HG03342 (cell line): ENCODE data around the gene CASP9.
"Not testable (repeated sequence)": the region's sequence is repeated elsewhere in the genome, so short reads cannot be mapped to it uniquely, and the experiment has no call there.

ENCODE experiments used
- ATAC-seq: cut with Tn5 transposase; IDR thresholded peaks from one replicate; pipeline ENCODE4 v1.9.1; 2021; ENCODE audit warnings: mild to moderate bottlenecking, moderate library complexity; ENCODE audit not compliant: unreplicated experiment

CASP9 gene

GRCh38 chr1:15526021-15526489 is 2.0 kb upstream of the CASP9 start:
- no peak for ATAC-seq

GRCh38 chr1:15525050-15526020 is 1.3 kb upstream of the CASP9 start:
- peak; percentile 0 for ATAC-seq

DNA sequence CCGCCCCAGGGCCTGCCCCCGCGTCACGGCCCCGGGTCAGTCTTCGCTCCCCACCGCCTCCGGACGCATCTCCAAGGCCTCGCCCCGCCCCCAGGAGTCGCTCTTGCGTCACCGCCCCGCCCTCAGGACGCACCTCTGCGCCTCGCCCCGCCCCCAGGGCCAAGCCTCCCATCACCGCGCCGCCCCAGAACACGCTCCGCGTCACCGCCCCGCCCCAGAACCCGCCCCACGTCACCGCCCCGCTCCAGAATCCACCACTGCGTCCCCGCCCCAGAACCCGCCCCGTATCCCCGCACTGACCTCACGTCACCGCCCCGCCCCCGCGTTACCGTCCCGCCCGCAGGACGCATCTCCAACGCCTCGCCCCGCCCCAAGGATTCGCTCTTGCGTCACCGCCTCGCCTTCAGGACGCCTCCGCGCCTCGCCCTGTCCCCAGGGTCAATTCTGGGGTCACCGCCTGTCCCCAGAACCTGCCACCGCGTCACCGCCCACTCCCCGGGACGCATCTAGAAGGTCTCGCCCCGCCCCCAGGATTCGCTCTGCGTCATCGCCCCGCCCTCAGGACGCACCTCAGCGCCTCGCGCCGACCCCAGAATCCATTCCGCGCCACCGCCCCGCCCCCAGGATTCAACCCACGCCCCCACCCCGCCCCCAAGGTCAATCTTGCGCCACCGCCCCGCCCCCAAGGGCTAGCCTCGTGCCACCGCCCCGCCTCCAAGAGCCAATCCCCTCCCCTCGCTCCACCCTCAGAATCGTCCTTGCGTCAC is 451 bp upstream of the CASP9 start:
- peak; percentile 43 for ATAC-seq

- no peak for ATAC-seq
These were observed 653 bp downstream of the CASP9 start for GRCh38 chr1:15523104-15524020.

DNA sequence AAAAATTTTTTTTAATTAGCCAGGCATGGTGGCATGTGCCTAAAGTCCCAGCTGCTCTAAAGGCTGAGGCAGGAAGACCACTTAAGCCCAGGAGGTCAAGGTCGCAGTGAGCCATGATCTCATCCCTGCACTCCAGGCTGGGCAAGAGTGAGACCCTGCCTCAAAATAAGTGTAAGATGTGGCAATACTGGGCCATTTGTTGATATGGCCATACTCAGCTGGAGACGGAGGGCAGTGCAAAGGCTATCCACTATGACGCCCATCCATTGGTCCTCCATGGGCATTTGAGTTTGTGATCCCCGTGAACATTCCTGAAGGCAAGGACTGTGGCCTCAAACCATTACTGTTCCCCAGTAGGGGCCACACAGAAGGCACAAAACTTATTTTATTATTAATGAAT is 1.5 kb downstream of the CASP9 start:
- ATAC-seq, result no peak

DNA sequence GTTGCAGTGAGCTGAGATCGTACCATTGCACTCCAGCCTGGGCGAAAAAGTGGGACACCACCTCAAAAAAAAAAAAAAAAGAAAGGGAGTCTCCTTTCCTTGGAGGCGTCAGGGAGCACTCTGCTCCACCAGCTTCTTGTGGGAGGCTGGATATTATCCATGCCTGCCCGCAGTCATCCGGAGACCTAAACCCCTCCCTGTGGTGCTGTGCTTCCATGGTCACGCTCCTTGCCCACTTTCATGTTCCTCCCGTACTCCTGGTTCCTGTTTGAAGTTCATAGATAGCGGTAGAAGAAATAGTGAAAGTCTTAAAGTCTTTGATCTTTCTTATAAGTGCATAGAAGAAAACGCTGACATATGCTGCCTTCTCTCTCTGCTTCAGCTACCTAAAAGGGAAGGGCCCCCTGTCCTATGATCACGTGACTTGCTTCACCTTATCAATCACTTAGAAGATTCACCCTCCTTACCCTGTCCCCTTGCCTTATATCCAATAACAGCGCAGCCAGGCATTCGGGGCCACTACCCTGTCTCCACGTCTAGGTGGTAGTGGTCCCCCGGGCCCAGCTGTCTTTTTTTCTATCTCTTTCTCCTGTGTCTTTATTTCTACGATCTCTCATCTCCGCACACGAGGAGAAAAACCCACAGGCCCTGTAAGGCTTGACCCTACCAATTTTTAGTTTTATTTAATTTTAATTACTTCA is 2.7 kb downstream of the CASP9 start:
- ATAC-seq, result not testable (repeated sequence)

- no peak for ATAC-seq
These were observed 4.4 kb downstream of the CASP9 start for GRCh38 chr1:15519625-15520024.

- ATAC-seq, result peak; percentile 69
These were observed 8.9 kb downstream of the CASP9 start for GRCh38 chr1:15515022-15515663.

DNA sequence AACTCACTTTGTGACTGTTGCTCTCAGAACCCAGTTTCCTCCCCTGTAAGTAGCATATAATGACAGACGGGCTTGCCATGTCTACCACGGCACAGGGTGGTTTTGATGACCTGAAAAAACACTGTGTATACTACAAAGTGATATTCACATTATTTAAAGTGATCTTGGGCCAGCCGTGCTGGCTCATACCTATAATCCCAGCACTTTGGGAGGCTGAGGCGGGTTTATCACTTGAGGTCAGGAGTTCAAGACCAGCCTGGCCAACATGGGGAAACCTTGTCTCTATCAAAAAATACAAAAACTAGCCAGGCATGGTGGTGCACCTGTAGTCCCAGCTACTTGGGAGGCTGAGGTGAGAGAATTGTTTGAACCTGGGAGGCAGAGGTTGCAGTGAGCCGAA is 9.5 kb downstream of the CASP9 start:
- ATAC-seq, result not testable (repeated sequence)

GRCh38 chr1:15513919-15514318 is 10.1 kb downstream of the CASP9 start:
- ATAC-seq, result no peak

DNA sequence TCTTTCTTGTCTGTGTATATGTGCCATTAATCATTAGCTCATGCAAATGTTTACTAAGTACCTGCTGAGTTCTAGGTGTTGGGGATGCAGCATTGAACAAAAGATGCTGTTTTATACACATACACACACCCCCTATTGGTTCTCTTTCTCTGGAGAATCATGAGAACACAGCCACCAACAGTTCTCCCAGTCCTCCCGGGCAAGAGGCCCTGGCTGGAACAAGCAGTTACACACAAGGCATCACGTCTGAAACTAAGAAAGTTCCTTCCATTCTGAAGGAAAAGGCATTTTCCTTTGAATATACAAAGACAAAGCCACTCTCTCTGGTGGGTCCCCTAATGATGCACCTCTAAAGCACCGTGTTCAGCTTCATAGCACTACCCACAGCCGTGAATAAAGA is 10.8 kb downstream of the CASP9 start:
- ATAC-seq, result no peak

- ATAC-seq, result no peak
These were observed 13.2 kb downstream of the CASP9 start for GRCh38 chr1:15510611-15511405.

- no peak for ATAC-seq
These were observed 14.4 kb downstream of the CASP9 start for GRCh38 chr1:15509586-15509985.

DNA sequence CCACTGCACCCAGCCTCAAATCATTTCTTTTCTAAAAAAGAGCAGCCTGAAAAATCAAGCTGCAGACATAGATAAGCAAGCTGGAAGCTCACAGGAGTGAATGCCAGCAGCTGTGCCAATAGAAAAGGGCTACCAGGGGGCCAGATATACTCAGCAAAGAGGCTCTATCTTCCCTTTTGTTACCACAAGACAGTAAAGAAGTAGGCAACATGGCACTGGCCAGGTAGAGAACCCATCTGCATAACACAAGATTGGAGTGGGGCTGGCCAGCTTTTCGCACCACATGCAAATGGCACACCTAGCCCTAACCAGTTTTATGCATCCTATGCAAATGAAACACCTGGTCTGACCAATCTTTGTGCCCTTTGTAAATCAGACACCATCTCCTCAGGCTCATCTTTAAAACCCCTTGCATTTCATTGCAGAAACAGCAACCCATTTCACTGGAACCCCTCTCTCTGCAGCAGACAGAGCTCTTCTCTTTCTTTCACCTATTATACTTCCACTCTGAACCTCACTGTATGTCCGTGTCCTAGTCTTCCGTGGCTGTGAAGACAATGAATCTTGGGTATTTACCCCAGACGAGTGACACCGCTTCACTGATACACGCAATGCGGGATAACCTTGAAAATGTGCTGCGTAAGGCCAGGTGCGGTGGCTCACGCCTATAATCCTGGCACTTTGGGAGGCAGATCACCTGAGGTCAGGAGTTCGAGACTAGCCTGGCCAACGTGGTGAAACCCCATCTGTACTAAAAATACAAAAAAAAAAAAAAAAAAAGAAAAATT is 15.1 kb downstream of the CASP9 start:
- ATAC-seq, result no peak

GRCh38 chr1:15507278-15507677 is 16.7 kb downstream of the CASP9 start:
- ATAC-seq, result no peak

DNA sequence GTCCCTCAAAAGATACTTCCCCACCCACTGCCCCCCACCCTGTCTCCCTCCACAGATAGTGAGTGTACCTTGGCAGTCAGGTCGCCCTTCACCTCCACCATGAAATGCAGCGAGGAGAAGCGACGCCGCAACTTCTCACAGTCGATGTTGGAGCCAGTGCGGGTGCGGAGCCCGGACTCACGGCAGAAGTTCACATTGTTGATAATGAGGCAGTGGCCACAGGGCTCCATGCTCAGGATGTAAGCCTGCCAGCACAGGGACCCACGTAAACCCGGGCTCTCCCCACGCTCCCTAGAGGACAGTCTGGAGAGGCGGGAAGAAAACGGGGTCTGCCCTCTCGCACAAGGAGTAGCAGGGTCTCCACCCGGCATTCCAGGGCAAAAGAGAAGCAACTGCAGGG is 17.2 kb downstream of the CASP9 start:
- no peak for ATAC-seq

- ATAC-seq, result no peak
These were observed 19.6 kb downstream of the CASP9 start for GRCh38 chr1:15504436-15504835.
